Measurements from ENCODE around the gene ZNF90. TPM values are rescaled to one million over a fixed set of nuclear protein-coding genes. Genes with fewer than 3 reads are reported as not detected.

The ZNF90 gene
- total and polyA plus RNA-seq, 2 experiments from 2014 or later, result 102 to 122 TPM

DNA sequence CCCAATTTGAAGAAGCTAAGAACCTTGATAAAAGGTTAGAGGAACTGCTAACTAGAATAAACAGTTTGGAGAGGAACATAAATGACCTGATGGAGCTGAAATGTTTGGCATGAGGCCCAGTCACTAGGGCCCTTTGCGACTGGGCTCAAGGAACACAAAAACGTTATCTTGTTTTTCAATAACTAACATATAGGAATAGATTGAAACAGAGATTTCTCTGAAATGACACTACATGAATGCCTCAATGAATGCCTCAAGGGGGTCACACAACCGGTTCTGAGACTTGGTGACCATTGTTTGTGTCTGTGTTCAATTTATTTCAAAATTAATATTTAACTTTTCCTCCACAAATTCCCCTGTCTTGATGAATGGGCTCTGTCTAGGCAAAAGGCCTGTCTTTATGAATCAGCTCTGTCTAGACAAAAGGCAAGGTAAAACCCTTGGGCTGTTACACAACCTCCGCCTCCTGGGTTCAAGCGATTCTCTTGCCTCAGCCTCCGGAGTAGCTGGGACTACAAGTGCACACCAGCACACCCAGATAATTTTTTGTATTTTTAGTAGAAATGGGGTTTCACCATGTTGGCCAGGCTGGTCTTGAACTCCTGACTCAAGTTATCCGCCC lies 88.3 kb downstream of the ZNF90 start (continued):
- TF ChIP-seq STAT1 (IDR thresholded peaks at IDR 0.05; ENCODE audit: unreplicated experiment) (no peak), CTCF (conservative IDR thresholded peaks at IDR 0.05; ENCODE audit: low read depth in 2 of 2) (no peak)

DNA sequence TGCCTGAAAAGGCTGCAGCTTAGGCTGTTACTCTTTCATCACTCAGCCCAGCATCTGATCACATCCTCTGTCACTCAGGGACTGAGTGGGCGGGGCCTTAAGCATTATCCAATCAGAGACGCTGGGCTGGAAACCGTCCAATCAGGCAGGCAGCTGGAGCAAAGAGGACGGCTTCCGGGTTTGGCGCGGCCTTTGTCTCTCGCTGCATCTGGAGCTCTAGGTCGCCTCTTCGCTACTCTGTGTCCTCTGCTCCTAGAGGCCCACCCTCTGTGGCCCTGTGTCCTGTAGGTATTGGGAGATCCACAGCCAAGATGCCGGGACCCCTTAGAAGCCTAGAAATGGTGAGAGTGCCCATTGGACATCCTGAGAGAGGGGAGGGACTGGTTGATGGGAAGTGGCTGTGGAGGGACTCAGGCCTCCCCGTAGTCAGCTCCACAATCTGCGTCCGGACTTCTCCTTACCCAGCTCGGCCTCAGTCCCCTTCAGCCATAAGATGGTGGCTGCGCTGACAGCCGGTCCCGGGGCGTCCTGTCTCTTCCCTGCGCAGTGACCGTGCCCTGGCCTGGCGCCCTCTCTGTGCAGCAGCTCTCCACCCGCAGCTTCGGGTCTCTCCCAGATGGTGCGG lies 89.3 kb downstream of the ZNF90 start, which contains the start of gene ZNF486:
TSS of gene ZNF486 (plus strand) at position 195 of the 625 bp plus-strand sequence. CDS start at position 312, 117 bp downstream.
- peak within 1 kb of the TSS; percentile 52; the same call in 1 of the 2 replicates for H2AFZ ChIP-seq
- H3K4me3 ChIP-seq, result peak within 1 kb of the TSS; percentile 85
- peak within 1 kb of the TSS; percentile 86 for H3K27ac ChIP-seq (ENCODE audit: low read depth)
- H3K9me2 ChIP-seq (ENCODE audit: insufficient read depth), result no peaks in the 10 kb centered on the region
- no peaks in the 10 kb centered on the region for H3K27me3 ChIP-seq (ENCODE audit: insufficient read depth)
- H3K4me2 ChIP-seq, result peak within 1 kb of the TSS; percentile 85
- Mint-ChIP-seq H3K27me3 (ENCODE audit: insufficient read depth, low read depth, poor library complexity) (peaks cover 16% of the 10 kb centered on the region), H3K4me3 (peak within 1 kb of the TSS; percentile 97), H3K27ac (peak within 1 kb of the TSS; percentile 99), H3K36me3 (ENCODE audit: low read depth) (peaks cover 42% of the 10 kb centered on the region), H3K4me1 (peaks cover 14% of the 10 kb centered on the region), H3K9me3 (peaks cover 7% of the 10 kb centered on the region; the same call in 2 of the 3 replicates)
- H3K4me1 ChIP-seq (ENCODE audit: insufficient read depth), result peaks cover 22% of the 10 kb centered on the region
- ATAC-seq (peak; percentile 96), DNase-seq (ENCODE audit: low spot score) (peak; percentile 100)
- peaks cover 18% of the 10 kb centered on the region for H4K20me1 ChIP-seq (replicated peaks; ENCODE audit: insufficient read depth)
- no peaks in the 10 kb centered on the region for H3F3A ChIP-seq (replicated peaks; ENCODE audit: low read depth)
- H3K36me3 ChIP-seq (ENCODE audit: insufficient read depth), result peaks cover 24% of the 10 kb centered on the region
- TF ChIP-seq CREB1 (CRISPR knock-in tag; IDR thresholded peaks at IDR 0.05; ENCODE audit: low read depth) (peak; percentile 57; the same call in 1 of the 2 replicates), EZH2 (IDR thresholded peaks at IDR 0.05; ENCODE audit: low read depth, unreplicated experiment) (no peak), ETS1 (IDR thresholded peaks at IDR 0.05) (no peak), JUNB (IDR thresholded peaks at IDR 0.05; ENCODE audit: unreplicated experiment) (no peak), EZH2phosphoT487 (IDR thresholded peaks at IDR 0.05; ENCODE audit: unreplicated experiment) (no peak), ZNF331 (CRISPR knock-in tag; IDR thresholded peaks at IDR 0.05; ENCODE audit: low read depth) (no peak), POLR2AphosphoS5 (IDR thresholded peaks at IDR 0.05; ENCODE audit: low read depth) (peak; percentile 99), CTCF (conservative IDR thresholded peaks at IDR 0.05; ENCODE audit: low read depth in 2 of 2) (no peak)
- peaks cover 48% of the 10 kb centered on the region for H3K79me2 ChIP-seq (replicated peaks; ENCODE audit: insufficient read depth)

Data from GM23338 (cell line).